GM12878 (cell line): ENCODE measurements around the gene FCAMR. TPM values are rescaled to one million over a fixed set of nuclear protein-coding genes. Genes with fewer than 3 reads are reported as not detected.

Experiments
- ATAC-seq: fragments of 200-7000 bp; cut with Tn5 transposase; 3 replicates; pipeline ENCODE4 v1.9.1; 2020; ENCODE audit warnings: mild to moderate bottlenecking, moderate library complexity
- BruUV-seq: library from RNA; stranded (reverse); fragments of 400-500 nt; replicated peaks from 2 replicates; lab custom pipeline; 2021; lab: Mats Ljungman, UMichigan
- CTCF ChIA-PET: fragments of 300-600 bp; sonication (Branson Sonifier 250); formaldehyde crosslinking; extraction: SDS; loops from one replicate; lab custom pipeline; 2021; ENCODE audit warnings: inconsistent platforms; lab: Yijun Ruan, JAX
- POLR2A ChIA-PET: fragments of 350-600 bp; formaldehyde crosslinking; extraction: SDS; loops from one replicate; lab custom pipeline; 2021; ENCODE audit warnings: inconsistent platforms; lab: Charles Lee
- RAD21 ChIA-PET: fragments of 300-600 bp; sonication (Branson Sonifier 250); formaldehyde crosslinking; loops from one replicate; lab custom pipeline; 2023; ENCODE audit warnings: antibody characterized with exemption; ENCODE audit not compliant: unreplicated experiment; lab: Charles Lee
- SMC1A ChIA-PET: fragments of 300-600 bp; sonication (Branson Sonifier 250); formaldehyde crosslinking; loops from one replicate; lab custom pipeline; 2023; ENCODE audit not compliant: unreplicated experiment, uncharacterized antibody; lab: Charles Lee
- DNase-seq: peaks from one replicate; pipeline ENCODE4 v3.0.0-alpha.2; 2011; ENCODE audit warnings: low read depth, low spot score
- FAIRE-seq: peaks from 3 replicates; lab custom pipeline; 2011; peaks lifted over from hg19 to GRCh38; lab: Jason Lieb, UNC
- H2AFZ ChIP-seq: 2 replicates; pipeline ENCODE4 v1.6.0; 2011; ENCODE audit warnings: low read depth, low read length, control low read depth; ENCODE audit not compliant: control insufficient read depth
- H3K27ac ChIP-seq: 2 replicates; pipeline ENCODE4 v1.5.1; 2011; ENCODE audit warnings: control low read depth; ENCODE audit not compliant: control insufficient read depth, insufficient read depth
- H3K27me3 ChIP-seq, 2 experiments: replicated peaks in 1 of 2; 2 replicates each; pipeline versions ENCODE4 v1.6.0 to v1.6.1; 2011; ENCODE audit warnings: low read length in 1 of 2; ENCODE audit not compliant: control insufficient read depth in 2 of 2, insufficient read depth in 2 of 2
- H3K36me3 ChIP-seq, 2 experiments: 2 replicates each; pipeline ENCODE4 v1.5.1; 2011; ENCODE audit warnings: low read length in 1 of 2; ENCODE audit not compliant: control insufficient read depth in 2 of 2, insufficient read depth in 2 of 2
- H3K4me1 ChIP-seq: 2 replicates; pipeline ENCODE4 v1.6.1; 2011; ENCODE audit warnings: mild to moderate bottlenecking, low read length, moderate library complexity, mixed read lengths; ENCODE audit not compliant: control insufficient read depth, insufficient read depth
- H3K4me2 ChIP-seq: 2 replicates; pipeline ENCODE4 v1.6.0; 2011; ENCODE audit warnings: control low read depth; ENCODE audit not compliant: control insufficient read depth, insufficient read depth
- H3K4me3 ChIP-seq: fragments of 200-600 bp; sonication (generic); 2 replicates; pipeline ENCODE4 v1.5.1; 2016
- H3K79me2 ChIP-seq: 2 replicates; pipeline ENCODE4 v1.6.0; 2011; ENCODE audit warnings: low read length; ENCODE audit not compliant: control insufficient read depth, insufficient read depth
- H3K9ac ChIP-seq: 2 replicates; pipeline ENCODE4 v1.8.0; 2011; ENCODE audit warnings: low read length, control low read depth, mixed read lengths; ENCODE audit not compliant: control insufficient read depth, insufficient read depth
- H3K9me3 ChIP-seq: replicated peaks from 3 replicates; pipeline ENCODE4 v1.5.1; 2011; ENCODE audit warnings: mild to moderate bottlenecking, low read length; ENCODE audit not compliant: control insufficient read depth, insufficient read depth
- H4K20me1 ChIP-seq: 2 replicates; pipeline ENCODE4 v1.6.0; 2011; ENCODE audit not compliant: control insufficient read depth, insufficient read depth
- ASH2L ChIP-seq: fragments of 300-600, 200-600 bp; sonication (generic); IDR thresholded peaks from 2 replicates; pipeline ENCODE4 v1.6.1; 2017; ENCODE audit warnings: low read depth, mild to moderate bottlenecking, borderline replicate concordance
- BMI1 ChIP-seq: fragments of 450-650 bp; IDR thresholded peaks from 2 replicates; pipeline ENCODE4 v1.6.1; 2016; ENCODE audit warnings: mild to moderate bottlenecking, moderate library complexity, borderline replicate concordance
- CREB1 ChIP-seq: IDR thresholded peaks from 2 replicates; pipeline ENCODE4 v1.6.1; 2012; ENCODE audit warnings: low read depth, mild to moderate bottlenecking, inconsistent platforms
- DPF2 ChIP-seq: fragments of 450-650 bp; IDR thresholded peaks from 2 replicates; pipeline ENCODE4 v1.6.1; 2017; ENCODE audit warnings: mild to moderate bottlenecking
- ELK1 ChIP-seq: IDR thresholded peaks from 2 replicates; pipeline ENCODE4 v1.6.1; 2012; ENCODE audit warnings: low read depth, low read length, improper control_type of control experiment
- FOXK2 ChIP-seq: fragments of 450-650 bp; IDR thresholded peaks from 2 replicates; pipeline ENCODE4 v1.6.1; 2017; ENCODE audit warnings: mild to moderate bottlenecking, moderate library complexity
- HDAC6 ChIP-seq: fragments of 200-600 bp; sonication (generic); IDR thresholded peaks from one replicate; pipeline ENCODE4 v1.8.0; 2017; ENCODE audit warnings: antibody characterized with exemption; ENCODE audit not compliant: unreplicated experiment
- IRF5 ChIP-seq: fragments of 450-650 bp; IDR thresholded peaks from 2 replicates; pipeline ENCODE4 v1.6.1; 2017; ENCODE audit warnings: borderline replicate concordance
- JUNB ChIP-seq: IDR thresholded peaks from 2 replicates; pipeline ENCODE4 v1.6.1; 2016; ENCODE audit warnings: antibody characterized with exemption, mild to moderate bottlenecking
- NFIC ChIP-seq: IDR thresholded peaks from 2 replicates; pipeline ENCODE4 v1.6.1; 2012; ENCODE audit warnings: low read depth, mild to moderate bottlenecking, inconsistent platforms, low read length, moderate library complexity
- NR2C2 ChIP-seq: IDR thresholded peaks from 2 replicates; pipeline ENCODE4 v1.6.1; 2011; ENCODE audit warnings: borderline replicate concordance, low read depth; ENCODE audit not compliant: control insufficient read depth, insufficient read length
- PAX5 ChIP-seq: IDR thresholded peaks from 2 replicates; pipeline ENCODE4 v1.6.1; 2011; ENCODE audit warnings: low read depth, low read length, borderline replicate concordance
- RB1 ChIP-seq: fragments of 450-650 bp; formaldehyde crosslinking; IDR thresholded peaks from 2 replicates; pipeline ENCODE4 v1.6.1; 2017; ENCODE audit warnings: mild to moderate bottlenecking, borderline replicate concordance
- RCOR1 ChIP-seq: conservative IDR thresholded peaks from 2 replicates; pipeline ENCODE4 v1.6.1; 2012; ENCODE audit warnings: low read depth, low read length, improper control_type of control experiment
- RUNX3 ChIP-seq: IDR thresholded peaks from 2 replicates; pipeline ENCODE4 v1.6.1; 2012; ENCODE audit warnings: low read length, inconsistent platforms
- SREBF2 ChIP-seq: IDR thresholded peaks from 2 replicates; pipeline ENCODE4 v1.6.1; 2012; ENCODE audit warnings: mild to moderate bottlenecking, low read length
- STAT1 ChIP-seq: fragments of 450-650 bp; conservative IDR thresholded peaks from 2 replicates; pipeline ENCODE4 v1.6.1; 2014; ENCODE audit warnings: antibody characterized with exemption, mild to moderate bottlenecking
- YBX1 ChIP-seq: fragments of 450-650 bp; IDR thresholded peaks from 2 replicates; pipeline ENCODE4 v1.6.1; 2016; ENCODE audit warnings: antibody characterized with exemption
- ZZZ3 ChIP-seq: IDR thresholded peaks from 2 replicates; pipeline ENCODE4 v1.6.1; 2011; ENCODE audit warnings: low read depth; ENCODE audit not compliant: control insufficient read depth, insufficient read length
- WGBS: methylation state at CpG from one replicate; pipeline ENCODE4 v1.1.6; 2016; ENCODE audit warnings: low lambda C conversion rate; ENCODE audit not compliant: insufficient replicate concordance, insufficient coverage; ENCODE audit errors: missing lambda C conversion rate; 5-methylcytosine and 5-hydroxymethylcytosine counted together
- in situ Hi-C: fragments of 300-500 bp; cut with MboI; formaldehyde crosslinking; loops from 9 replicates; pipeline ENCODE4 v1.14.3; 2018; ENCODE audit warnings: mixed read lengths
- intact Hi-C: fragments of 100-400 bp; cut with micrococcal nuclease; formaldehyde crosslinking; loops from one replicate; pipeline ENCODE4 v1.14.2; 2022; ENCODE audit not compliant: unreplicated experiment
- polyA plus RNA-seq, 11 experiments: library from polyadenylated mRNA; depleted of rRNA in 4 of 11; unstranded in 6 of 11; stranded (reverse) in 5 of 11; fragments of >200 nt; fragmentation: Nextera tagmentation in 4 of 11; fragmentation: Illumina TruSeq in 1 of 11; extraction: Ambion mirVana in 4 of 11; extraction: Trizol in 1 of 11; gene quantifications; 1 replicate in 1 of 11; 2 replicates in 10 of 11; pipeline versions ENCODE4 v1.2.1 to v1.2.3, GENCODE V29; 2011 to 2016; ENCODE audit warnings: inconsistent platforms in 2 of 11, missing spikeins in 2 of 11, low read depth in 1 of 11
- total RNA-seq, 4 experiments: library from RNA; depleted of rRNA in 3 of 4; stranded (reverse); fragments of >200 nt in 3 of 4; fragmentation: Illumina TruSeq in 1 of 4; extraction: Trizol in 1 of 4; gene quantifications; 2 replicates each; pipeline versions ENCODE4 v1.2.1 to v1.2.3, GENCODE V29; 2013 to 2021

The FCAMR gene
- total and polyA plus RNA-seq, 10 of the 15 experiments (the other 5 are each of a cell fraction or from before 2014, with no cell fraction given), result 0.04 to 0.15 (median 0.06) TPM; not detected in 3

DNA sequence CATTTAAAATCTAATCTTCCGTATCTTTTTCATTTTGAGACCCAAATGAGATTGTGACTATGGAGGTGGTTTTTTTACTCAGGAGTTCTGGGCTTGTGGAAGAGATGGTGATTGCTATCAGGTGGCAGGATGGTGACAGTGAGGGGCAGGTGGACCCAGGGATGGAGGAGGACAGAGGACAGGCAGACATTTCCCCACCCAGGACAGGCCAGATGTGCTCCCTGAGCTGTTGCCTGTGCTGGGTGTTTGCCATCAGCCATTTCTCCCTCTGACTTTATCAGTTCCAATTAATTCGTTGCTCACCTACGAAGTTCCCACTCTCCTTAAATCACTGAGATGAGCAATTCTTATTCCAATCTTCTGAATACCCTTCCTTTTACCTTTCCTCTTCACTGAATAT, 35.8 kb upstream of the FCAMR start:
- no peaks in the 10 kb centered on the region for H3K36me3 ChIP-seq
- no peaks in the 10 kb centered on the region for H3K4me1 ChIP-seq
- no peaks in the 10 kb centered on the region for H3K9me3 ChIP-seq
- no peak for DNase-seq
- intact Hi-C loops (no loop called here), in situ Hi-C loops (no loop called here)
- H3K4me3 ChIP-seq, result no peak overlapping the region
- no peak for TF ChIP-seq FOXK2
- no peak for TF ChIP-seq PAX5
- TF ChIP-seq NFIC, result no peak
- TF ChIP-seq CREB1, result no peak
- TF ChIP-seq RB1, result no peak
- TF ChIP-seq IRF5, result no peak
- no peak for TF ChIP-seq STAT1
- TF ChIP-seq RUNX3, result no peak
- TF ChIP-seq NR2C2, result no peak
- no peak for TF ChIP-seq ELK1
- no peak for TF ChIP-seq HDAC6
- TF ChIP-seq YBX1, result no peak
- no peak for TF ChIP-seq ZZZ3
- TF ChIP-seq RCOR1, result no peak
- no peak for TF ChIP-seq BMI1
- no peak for TF ChIP-seq SREBF2
- no peak for TF ChIP-seq JUNB
- TF ChIP-seq DPF2, result no peak
- no peak for TF ChIP-seq ASH2L
- no peak for FAIRE-seq
- H3K79me2 ChIP-seq, result no peaks in the 10 kb centered on the region
- H2AFZ ChIP-seq, result no peak overlapping the region
- RAD21 ChIA-PET, result interaction anchor here (1.1 to 1.2 kb wide), 2 partner anchors 23 to 373 kb away, joined by 3 to 4 read pairs; no protein-coding TSS in a partner anchor
- H3K27me3 ChIP-seq, result peaks cover 2 to 3% of the 10 kb centered on the region in 2 experiments
- POLR2A ChIA-PET, result no interaction called here
- CTCF ChIA-PET, result interaction anchor here (0.7 to 4.4 kb wide), 19 partner anchors 8 to 279 kb away, joined by 3 to 35 read pairs (median 5); no protein-coding TSS in a partner anchor
- WGBS, result 29% methylated on average over 3 of the region's 3 CpGs
- H3K4me2 ChIP-seq, result no peak overlapping the region
- BruUV-seq, result no TSS peak
- H4K20me1 ChIP-seq, result no peaks in the 10 kb centered on the region
- ATAC-seq, result no peak
- SMC1A ChIA-PET, result interaction anchor here (0.7 to 1.8 kb wide), 3 partner anchors 8 to 24 kb away, joined by 3 to 9 read pairs (median 4); no protein-coding TSS in a partner anchor
- H3K27ac ChIP-seq, result no peak overlapping the region
- H3K9ac ChIP-seq, result no peak overlapping the region
